Epidermal melanocyte (primary cell): ENCODE results near the gene GPD1.
"Not testable (repeated sequence)": the region's sequence is repeated elsewhere in the genome, so short reads cannot be mapped to it uniquely, and the experiment has no call there.

ENCODE experiments used
- DNase-seq: peaks from one replicate; pipeline ENCODE4 v3.0.0; 2011; ENCODE audit warnings: low spot score; ENCODE audit not compliant: insufficient read length

GPD1 gene

GRCh38 chr12:50073712-50074111, 30.1 kb upstream of the GPD1 start:
- DNase-seq: no peak

- DNase-seq: peak; percentile 60
These were observed 28.6 kb upstream of the GPD1 start for GRCh38 chr12:50074936-50075807.

- DNase-seq: no peak
These were observed 28.0 kb upstream of the GPD1 start for GRCh38 chr12:50075808-50076170.

- DNase-seq: no peak
These were observed 26.7 kb upstream of the GPD1 start for GRCh38 chr12:50077099-50077498.

GRCh38 chr12:50078281-50078680, 25.5 kb upstream of the GPD1 start:
- DNase-seq: no peak

GRCh38 chr12:50079771-50080170, 24.0 kb upstream of the GPD1 start:
- DNase-seq: no peak

- DNase-seq: no peak
These were observed 22.6 kb upstream of the GPD1 start for GRCh38 chr12:50081096-50081808.

GRCh38 chr12:50082644-50083043, 21.2 kb upstream of the GPD1 start:
- no peak for DNase-seq

- DNase-seq: no peak
These were observed 20.5 kb upstream of the GPD1 start for GRCh38 chr12:50083301-50083700.

GRCh38 chr12:50084409-50084774, 19.4 kb upstream of the GPD1 start:
- DNase-seq: not testable (repeated sequence)

GRCh38 chr12:50084775-50085614, 18.8 kb upstream of the GPD1 start, which contains the start of gene SMARCD1:
TSS of gene SMARCD1 (plus strand) at chr12:50085342. CDS start at chr12:50085370, 28 bp downstream.
- DNase-seq: peak; percentile 94

- DNase-seq: no peak
These were observed 18.2 kb upstream of the GPD1 start for GRCh38 chr12:50085615-50086072.

GRCh38 chr12:50086148-50086547, 17.7 kb upstream of the GPD1 start:
- no peak for DNase-seq

GRCh38 chr12:50087151-50087550, 16.7 kb upstream of the GPD1 start:
- no peak for DNase-seq

GRCh38 chr12:50087995-50088394, 15.8 kb upstream of the GPD1 start:
- DNase-seq: no peak

- DNase-seq: no peak
These were observed 15.1 kb upstream of the GPD1 start for GRCh38 chr12:50088577-50089335.

GRCh38 chr12:50089730-50090129, 14.1 kb upstream of the GPD1 start:
- no peak for DNase-seq

- no peak for DNase-seq
These were observed 13.4 kb upstream of the GPD1 start for GRCh38 chr12:50090391-50090790.

- DNase-seq: no peak
These were observed 5.9 kb upstream of the GPD1 start for GRCh38 chr12:50097952-50098351.

- DNase-seq: no peak
These were observed 4.4 kb upstream of the GPD1 start for GRCh38 chr12:50099302-50100008.
